ENCODE measurements around the gene ALOX12B.
"Not testable (repeated sequence)": the region's sequence is repeated elsewhere in the genome, so short reads cannot be mapped to it uniquely, and the experiment has no call there.

Gene ALOX12B

GRCh38 chr17:8081876-8082275, 5.6 kb downstream of the ALOX12B start:
- no peak for DNase-seq

- DNase-seq = no peak
Measured at GRCh38 chr17:8080799-8081219, 6.7 kb downstream of the ALOX12B start.

GRCh38 chr17:8080208-8080798, 7.2 kb downstream of the ALOX12B start:
- peak; percentile 34 for DNase-seq

GRCh38 chr17:8079291-8080207, 8.0 kb downstream of the ALOX12B start:
- peak; percentile 55 for DNase-seq

- not testable (repeated sequence) for DNase-seq
Measured at GRCh38 chr17:8077939-8078338, 9.6 kb downstream of the ALOX12B start.

GRCh38 chr17:8076502-8077266, 10.8 kb downstream of the ALOX12B start:
- no peak for DNase-seq

GRCh38 chr17:8075574-8076342, 11.8 kb downstream of the ALOX12B start:
- no peak for DNase-seq

- DNase-seq = no peak
Measured at GRCh38 chr17:8075081-8075480, 12.4 kb downstream of the ALOX12B start.

GRCh38 chr17:8074554-8074953, 13.0 kb downstream of the ALOX12B start:
- DNase-seq = no peak

- peak; percentile 4 for DNase-seq
Measured at GRCh38 chr17:8073627-8074484, 13.7 kb downstream of the ALOX12B start.

GRCh38 chr17:8072729-8073461, 14.6 kb downstream of the ALOX12B start:
- DNase-seq = no peak

- no peak for DNase-seq
Measured at GRCh38 chr17:8072341-8072728, 15.2 kb downstream of the ALOX12B start.

GRCh38 chr17:8071496-8071895, 16.0 kb downstream of the ALOX12B start:
- DNase-seq = no peak

- no peak for DNase-seq
Measured at GRCh38 chr17:8069587-8069860, 18.0 kb downstream of the ALOX12B start.

GRCh38 chr17:8068736-8069586, 18.6 kb downstream of the ALOX12B start:
- no peak for DNase-seq

- DNase-seq = no peak
Measured at GRCh38 chr17:8067806-8068205, 19.7 kb downstream of the ALOX12B start.

GRCh38 chr17:8066841-8067775, 20.4 kb downstream of the ALOX12B start:
- no peak for DNase-seq

GRCh38 chr17:8064561-8065019, 22.9 kb downstream of the ALOX12B start:
- DNase-seq = no peak

Data from NCI-H1092 treated with DMSO at 0.1 percent for 48 hours (cell line).